Measurements from ENCODE around the gene ALDH1L2. TPM values are rescaled to one million over a fixed set of nuclear protein-coding genes. Genes with fewer than 3 reads are reported as not detected.
A peak's percentile ranks its signal among the peaks of the same experiment; 100 is the strongest.

The ALDH1L2 gene
- total RNA-seq, 2 experiments from 2014 or later, result 4.8 to 5.9 TPM

GRCh38 chr12:105030820-105031807, 53.1 kb downstream of the ALDH1L2 start:
- Mint-ChIP-seq H3K4me3 (peak overlapping the region; percentile 8), H3K4me1 (peaks cover 31% of the 10 kb centered on the region), H3K36me3 (peaks cover 21% of the 10 kb centered on the region), H3K9me3 (peaks cover 10% of the 10 kb centered on the region), H3K27ac (peak overlapping the region; percentile 88), H3K27me3 (no peaks in the 10 kb centered on the region)
- DNase-seq, result no peak

DNA sequence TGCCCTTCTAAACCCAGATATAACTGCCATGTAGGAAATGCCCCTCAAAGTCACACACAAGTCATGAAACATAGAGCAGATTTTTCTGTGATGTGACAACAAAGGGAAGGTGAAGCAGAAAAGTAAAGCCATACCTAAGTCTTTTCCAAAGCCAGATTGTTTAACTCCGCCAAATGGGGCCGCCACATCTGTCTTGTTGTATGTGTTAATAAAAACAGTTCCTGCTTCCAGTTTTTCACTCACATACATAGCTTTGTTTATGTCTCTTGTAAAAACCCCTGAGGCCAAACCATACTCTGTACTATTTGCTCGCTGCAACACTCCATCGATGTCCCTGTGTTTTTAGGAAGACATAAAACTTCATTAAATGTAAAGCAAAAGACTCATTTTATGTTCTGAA, 57.8 kb downstream of the ALDH1L2 start:
- H3K4me1 Mint-ChIP-seq, result peaks cover 7% of the 10 kb centered on the region
- peaks cover 2% of the 10 kb centered on the region for H3K9me3 Mint-ChIP-seq
- H3K27ac Mint-ChIP-seq, result no peak overlapping the region
- H3K36me3 Mint-ChIP-seq, result peaks cover 5% of the 10 kb centered on the region
- no peak for DNase-seq
- no peak overlapping the region for H3K4me3 Mint-ChIP-seq
- H3K27me3 Mint-ChIP-seq, result no peaks in the 10 kb centered on the region

GRCh38 chr12:105025890-105026289, 58.4 kb downstream of the ALDH1L2 start:
- no peak for DNase-seq
- no peak overlapping the region for H3K27ac Mint-ChIP-seq
- peaks cover under 1% of the 10 kb centered on the region for H3K9me3 Mint-ChIP-seq
- no peaks in the 10 kb centered on the region for H3K27me3 Mint-ChIP-seq
- no peak overlapping the region for H3K4me3 Mint-ChIP-seq
- peaks cover under 1% of the 10 kb centered on the region for H3K36me3 Mint-ChIP-seq
- H3K4me1 Mint-ChIP-seq, result peaks cover 2% of the 10 kb centered on the region

DNA sequence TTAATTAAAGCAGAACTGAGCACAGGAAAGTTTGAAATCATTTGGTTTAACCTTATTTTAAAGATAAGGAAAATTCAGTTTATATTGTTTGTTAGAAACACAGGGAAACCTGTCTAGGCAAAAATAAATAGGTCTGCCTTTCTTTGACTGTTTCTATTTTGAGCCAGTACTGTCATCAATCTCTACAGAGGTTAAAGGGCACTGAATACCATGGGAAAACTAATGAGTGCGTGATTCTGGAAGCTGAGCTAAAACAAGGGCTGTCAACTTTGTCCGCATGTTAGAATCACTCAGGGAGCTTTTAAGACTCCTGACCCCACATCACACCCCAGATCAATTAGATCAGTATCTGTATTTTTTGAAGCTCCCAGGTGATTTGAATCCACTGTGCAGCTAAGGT, 59.3 kb downstream of the ALDH1L2 start:
- Mint-ChIP-seq H3K9me3 (no peaks in the 10 kb centered on the region), H3K36me3 (no peaks in the 10 kb centered on the region), H3K4me1 (no peaks in the 10 kb centered on the region)

GRCh38 chr12:105020241-105020962, 63.9 kb downstream of the ALDH1L2 start:
- Mint-ChIP-seq H3K9me3 (no peaks in the 10 kb centered on the region), H3K27ac (no peak overlapping the region), H3K36me3 (peaks cover 11% of the 10 kb centered on the region), H3K27me3 (no peaks in the 10 kb centered on the region), H3K4me1 (no peaks in the 10 kb centered on the region), H3K4me3 (no peak overlapping the region)
- DNase-seq, result no peak

More for the DNA sequence above, 59.3 kb downstream of the ALDH1L2 start:
- H3K4me3 Mint-ChIP-seq, result no peak overlapping the region
- H3K27me3 Mint-ChIP-seq, result no peaks in the 10 kb centered on the region
- no peak for DNase-seq
- H3K27ac Mint-ChIP-seq, result no peak overlapping the region

DNA sequence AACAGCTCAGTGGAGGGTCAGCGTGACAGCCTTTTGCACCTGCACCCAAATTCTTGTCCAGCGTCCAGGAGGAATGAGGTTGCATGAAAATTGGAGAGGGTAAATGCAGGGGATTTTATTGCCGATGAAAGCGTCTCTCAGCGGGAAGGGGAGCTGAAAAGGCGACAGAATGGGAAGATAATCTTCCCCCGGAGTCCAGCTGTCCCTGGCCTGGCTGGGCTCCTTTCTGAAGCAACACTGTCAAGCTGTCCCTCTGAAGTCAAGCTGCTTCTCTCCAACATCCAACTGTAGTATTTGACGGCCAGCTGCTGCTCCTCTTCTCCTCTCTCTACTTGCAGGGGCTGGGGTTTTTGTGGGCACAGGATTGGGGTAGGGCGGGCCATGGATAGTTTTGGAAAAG, 65.5 kb downstream of the ALDH1L2 start:
- Mint-ChIP-seq H3K4me3 (no peak overlapping the region), H3K27me3 (no peaks in the 10 kb centered on the region)

GRCh38 chr12:105018012-105018411, 66.2 kb downstream of the ALDH1L2 start:
- Mint-ChIP-seq H3K27ac (no peak overlapping the region), H3K4me3 (no peak overlapping the region), H3K27me3 (no peaks in the 10 kb centered on the region), H3K9me3 (no peaks in the 10 kb centered on the region), H3K4me1 (no peaks in the 10 kb centered on the region), H3K36me3 (peaks cover 20% of the 10 kb centered on the region)
- DNase-seq, result no peak

More for the DNA sequence above, 65.5 kb downstream of the ALDH1L2 start:
- DNase-seq, result no peak
- Mint-ChIP-seq H3K27ac (no peak overlapping the region), H3K9me3 (no peaks in the 10 kb centered on the region), H3K4me1 (no peaks in the 10 kb centered on the region), H3K36me3 (peaks cover 19% of the 10 kb centered on the region)

DNA sequence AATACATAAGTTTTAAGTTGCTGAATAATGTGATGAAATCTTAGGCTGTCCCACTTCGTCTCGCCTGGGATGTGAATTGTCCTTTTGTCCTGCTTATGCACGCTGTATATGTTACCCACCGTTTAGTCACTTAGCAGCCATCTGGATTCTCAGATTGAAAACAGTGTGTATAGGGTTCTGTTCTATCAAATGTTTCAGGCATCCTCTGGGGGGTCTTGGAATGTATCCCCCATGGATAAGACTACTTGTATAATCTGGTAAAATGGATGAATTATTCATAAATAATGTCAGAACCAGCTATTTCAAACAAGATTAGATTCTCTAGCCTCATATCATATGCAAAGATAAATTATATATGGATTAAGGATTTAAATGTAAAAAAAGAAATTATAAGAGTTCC, 68.7 kb downstream of the ALDH1L2 start:
- peaks cover 43% of the 10 kb centered on the region for H3K36me3 Mint-ChIP-seq

DNA sequence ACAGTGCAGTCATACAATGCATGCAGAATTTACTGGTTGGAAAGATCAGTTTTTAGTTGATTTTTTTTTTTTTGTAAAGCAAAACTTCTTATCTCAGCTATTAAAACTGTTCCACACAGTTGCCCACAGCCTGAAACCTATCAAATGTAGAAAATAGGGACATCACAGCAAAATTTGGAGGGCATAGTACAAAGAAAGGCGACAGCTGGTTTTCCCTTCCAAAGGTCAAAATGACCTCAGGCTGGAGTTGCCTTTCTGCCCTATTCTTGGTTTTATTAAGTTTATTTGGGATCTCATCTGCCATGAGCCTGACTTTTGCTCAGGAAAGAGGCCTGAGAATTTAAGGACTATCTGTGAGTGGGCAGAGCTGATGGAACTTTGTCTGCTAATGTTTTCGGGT, 69.7 kb downstream of the ALDH1L2 start:
- no peak overlapping the region for H3K27ac Mint-ChIP-seq
- H3K9me3 Mint-ChIP-seq, result peaks cover 10% of the 10 kb centered on the region
- no peaks in the 10 kb centered on the region for H3K4me1 Mint-ChIP-seq
- H3K4me3 Mint-ChIP-seq, result no peak overlapping the region
- H3K27me3 Mint-ChIP-seq, result no peaks in the 10 kb centered on the region
- H3K36me3 Mint-ChIP-seq, result peaks cover 53% of the 10 kb centered on the region
- DNase-seq, result no peak

More for the DNA sequence above, 68.7 kb downstream of the ALDH1L2 start:
- Mint-ChIP-seq H3K4me3 (no peak overlapping the region), H3K27ac (no peak overlapping the region), H3K27me3 (no peaks in the 10 kb centered on the region), H3K4me1 (no peaks in the 10 kb centered on the region), H3K9me3 (peaks cover 2% of the 10 kb centered on the region)
- DNase-seq, result no peak

- Mint-ChIP-seq H3K36me3 (peaks cover 60% of the 10 kb centered on the region), H3K4me3 (no peak overlapping the region), H3K27ac (no peak overlapping the region), H3K4me1 (no peaks in the 10 kb centered on the region), H3K9me3 (peaks cover 11% of the 10 kb centered on the region), H3K27me3 (no peaks in the 10 kb centered on the region)
- DNase-seq, result no peak
Measured at GRCh38 chr12:105013892-105014291, 70.4 kb downstream of the ALDH1L2 start.

GRCh38 chr12:105001476-105001875, 82.8 kb downstream of the ALDH1L2 start:
- H3K27ac Mint-ChIP-seq, result no peak overlapping the region
- peaks cover 10% of the 10 kb centered on the region for H3K9me3 Mint-ChIP-seq
- no peaks in the 10 kb centered on the region for H3K27me3 Mint-ChIP-seq
- no peak for DNase-seq
- H3K4me3 Mint-ChIP-seq, result no peak overlapping the region
- H3K36me3 Mint-ChIP-seq, result peaks cover 87% of the 10 kb centered on the region
- peaks cover 15% of the 10 kb centered on the region for H3K4me1 Mint-ChIP-seq

GRCh38 chr12:104999347-104999685, 84.9 kb downstream of the ALDH1L2 start:
- Mint-ChIP-seq H3K36me3 (peaks cover 78% of the 10 kb centered on the region), H3K4me1 (peaks cover 15% of the 10 kb centered on the region), H3K4me3 (no peak overlapping the region), H3K27ac (no peak overlapping the region), H3K9me3 (peaks cover 10% of the 10 kb centered on the region), H3K27me3 (no peaks in the 10 kb centered on the region)
- no peak for DNase-seq

DNA sequence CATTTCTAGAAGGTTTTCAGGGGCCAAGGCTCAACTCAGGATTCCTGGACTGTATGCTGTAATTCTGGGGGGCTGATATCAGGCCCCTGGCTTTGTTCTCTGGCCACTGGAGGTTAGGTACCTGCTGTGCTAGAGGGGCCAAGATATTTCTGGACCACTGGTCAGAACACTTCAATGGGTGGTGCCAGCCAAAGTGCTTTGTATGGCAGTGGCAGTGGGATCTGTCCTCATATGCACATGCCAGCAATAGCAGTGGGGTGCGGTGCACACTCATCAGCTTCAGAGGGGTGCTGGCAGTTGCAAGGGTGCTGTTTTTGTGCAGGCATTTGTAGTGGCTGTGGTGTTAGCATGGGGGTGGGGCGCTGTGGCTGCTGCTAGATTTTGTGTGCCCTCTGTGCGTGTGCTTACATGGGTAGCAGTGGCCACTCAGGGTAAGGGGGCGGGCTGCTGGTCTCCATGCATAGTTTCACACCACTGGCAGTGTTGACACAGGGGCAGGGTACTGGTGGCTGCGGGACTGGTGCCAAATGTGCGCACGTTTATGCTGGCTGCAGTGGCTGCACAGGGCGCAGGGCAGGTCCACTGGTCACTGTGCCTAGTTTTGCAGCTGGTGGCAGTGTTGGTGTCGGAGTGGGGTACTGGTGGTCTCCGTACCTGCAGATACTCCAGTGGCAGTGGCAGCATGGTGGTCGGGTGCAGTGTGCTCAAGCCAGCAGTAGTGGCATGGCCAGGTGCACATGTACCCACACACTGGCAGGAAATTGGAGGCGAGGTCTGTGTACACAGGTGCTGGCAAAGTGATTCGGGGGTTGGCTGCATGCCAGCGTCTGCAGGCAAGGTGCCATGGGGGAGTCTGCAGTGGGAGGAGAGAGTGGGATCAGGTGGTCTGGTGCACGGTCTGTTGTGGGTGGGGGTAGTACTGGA, 85.6 kb downstream of the ALDH1L2 start:
- Mint-ChIP-seq H3K27ac (peak overlapping the region; percentile 3), H3K4me1 (peaks cover 15% of the 10 kb centered on the region), H3K27me3 (no peaks in the 10 kb centered on the region), H3K4me3 (no peak overlapping the region), H3K36me3 (peaks cover 72% of the 10 kb centered on the region), H3K9me3 (peaks cover 10% of the 10 kb centered on the region)
- DNase-seq, result no peak

- Mint-ChIP-seq H3K9me3 (peaks cover 10% of the 10 kb centered on the region), H3K27ac (no peak overlapping the region), H3K36me3 (peaks cover 65% of the 10 kb centered on the region), H3K4me3 (no peak overlapping the region), H3K4me1 (peaks cover 15% of the 10 kb centered on the region), H3K27me3 (no peaks in the 10 kb centered on the region)
- no peak for DNase-seq
Measured at GRCh38 chr12:104997541-104997940, 86.7 kb downstream of the ALDH1L2 start.

All from activated naive CD8-positive, alpha-beta T cell treated with anti-CD3 and anti-CD28 coated beads for 36 hours (primary cell).